ENCODE results near the gene HTR2B. TPM values are rescaled to one million over a fixed set of nuclear protein-coding genes. Genes with fewer than 3 reads are reported as not detected.

The HTR2B gene
- total RNA-seq, 2 experiments from 2014 or later: not detected

- no peak overlapping the region for H3K27ac ChIP-seq (ENCODE audit: low read depth, low read length, poor library complexity, severe bottlenecking)
- ChIA-PET CTCF (ENCODE audit: unreplicated experiment) (no interaction called here), POLR2A (interaction anchor here (0.5 to 1.5 kb wide), 5 partner anchors 38 to 519 kb away, joined by 3 to 5 read pairs (median 3); no protein-coding TSS in a partner anchor)
- H3K4me2 ChIP-seq (ENCODE audit: low read length): no peak overlapping the region
- no peak overlapping the region for H2AFZ ChIP-seq (ENCODE audit: low read length)
- H3K36me3 ChIP-seq (ENCODE audit: insufficient read depth, low read length): peaks cover 93% of the 10 kb centered on the region
- no peaks in the 10 kb centered on the region for H3K79me2 ChIP-seq (ENCODE audit: insufficient read depth, low read depth, low read length)
- intact Hi-C loops (cut with micrococcal nuclease; ENCODE audit: unreplicated experiment): no loop called here
- no peak for DNase-seq (ENCODE audit: low spot score)
- TF ChIP-seq CTCF (conservative IDR thresholded peaks at IDR 0.05; ENCODE audit: low read length): no peak
- TF ChIP-seq EZH2phosphoT487 (IDR thresholded peaks at IDR 0.05; ENCODE audit: borderline replicate concordance, low read depth, low read length): no peak
- no peaks in the 10 kb centered on the region for H3K9me3 ChIP-seq (ENCODE audit: low read length)
- no peak overlapping the region for H3K4me3 ChIP-seq (ENCODE audit: low read depth, low read length, poor library complexity, severe bottlenecking)
- no peaks in the 10 kb centered on the region for H3K9me2 ChIP-seq (ENCODE audit: insufficient read depth, low read length)
- no TSS peak for BruUV-seq (replicated peaks)
- H3K4me1 ChIP-seq (ENCODE audit: insufficient read depth, low read length, poor library complexity, severe bottlenecking): peaks cover 5% of the 10 kb centered on the region
- H4K20me1 ChIP-seq (ENCODE audit: insufficient read depth, low read length): no peaks in the 10 kb centered on the region
These were observed 43.1 kb upstream of the HTR2B start for GRCh38 chr2:231167745-231168459.

- no peak overlapping the region for H3K27ac ChIP-seq (ENCODE audit: low read depth, low read length, poor library complexity, severe bottlenecking)
- TF ChIP-seq CTCF (conservative IDR thresholded peaks at IDR 0.05; ENCODE audit: low read length) (no peak), EZH2phosphoT487 (IDR thresholded peaks at IDR 0.05; ENCODE audit: borderline replicate concordance, low read depth, low read length) (no peak)
- CTCF ChIA-PET (ENCODE audit: unreplicated experiment): no interaction called here
- intact Hi-C loops (cut with micrococcal nuclease; ENCODE audit: unreplicated experiment): no loop called here
- DNase-seq (ENCODE audit: low spot score): no peak
- no peaks in the 10 kb centered on the region for H3K79me2 ChIP-seq (ENCODE audit: insufficient read depth, low read depth, low read length)
- H3K9me2 ChIP-seq (ENCODE audit: insufficient read depth, low read length): no peaks in the 10 kb centered on the region
- no TSS peak for BruUV-seq (replicated peaks)
- H3K4me2 ChIP-seq (ENCODE audit: low read length): no peak overlapping the region
- POLR2A ChIA-PET: interaction anchor here (0.7 kb wide), 1 partner anchor 94 kb away, joined by 3 read pairs; no protein-coding TSS in a partner anchor
- no peaks in the 10 kb centered on the region for H4K20me1 ChIP-seq (ENCODE audit: insufficient read depth, low read length)
- no peaks in the 10 kb centered on the region for H3K9me3 ChIP-seq (ENCODE audit: low read length)
- no peak overlapping the region for H3K4me3 ChIP-seq (ENCODE audit: low read depth, low read length, poor library complexity, severe bottlenecking)
- H3K36me3 ChIP-seq (ENCODE audit: insufficient read depth, low read length): peaks cover 79% of the 10 kb centered on the region
- no peak overlapping the region for H2AFZ ChIP-seq (ENCODE audit: low read length)
- peaks cover under 1% of the 10 kb centered on the region for H3K4me1 ChIP-seq (ENCODE audit: insufficient read depth, low read length, poor library complexity, severe bottlenecking)
These were observed 38.7 kb upstream of the HTR2B start for GRCh38 chr2:231163414-231164095.

GRCh38 chr2:231163011-231163410 lies 38.2 kb upstream of the HTR2B start:
- Histone ChIP-seq H3K4me1 (ENCODE audit: insufficient read depth, low read length, poor library complexity, severe bottlenecking) (no peaks in the 10 kb centered on the region), H3K36me3 (ENCODE audit: insufficient read depth, low read length) (peaks cover 75% of the 10 kb centered on the region), H3K9me3 (ENCODE audit: low read length) (no peaks in the 10 kb centered on the region), H3K4me2 (ENCODE audit: low read length) (no peak overlapping the region), H3K79me2 (ENCODE audit: insufficient read depth, low read depth, low read length) (no peaks in the 10 kb centered on the region), H4K20me1 (ENCODE audit: insufficient read depth, low read length) (no peaks in the 10 kb centered on the region), H3K27ac (ENCODE audit: low read depth, low read length, poor library complexity, severe bottlenecking) (no peak overlapping the region), H3K9me2 (ENCODE audit: insufficient read depth, low read length) (no peaks in the 10 kb centered on the region), H3K4me3 (ENCODE audit: low read depth, low read length, poor library complexity, severe bottlenecking) (no peak overlapping the region), H2AFZ (ENCODE audit: low read length) (no peak overlapping the region)
- TF ChIP-seq CTCF (conservative IDR thresholded peaks at IDR 0.05; ENCODE audit: low read length): no peak
- no peak for TF ChIP-seq EZH2phosphoT487 (IDR thresholded peaks at IDR 0.05; ENCODE audit: borderline replicate concordance, low read depth, low read length)
- intact Hi-C loops (cut with micrococcal nuclease; ENCODE audit: unreplicated experiment): no loop called here
- ChIA-PET CTCF (ENCODE audit: unreplicated experiment) (no interaction called here), POLR2A (interaction anchor here (0.7 kb wide), 1 partner anchor 95 kb away, joined by 3 read pairs; no protein-coding TSS in a partner anchor)
- no peak for DNase-seq (ENCODE audit: low spot score)
- BruUV-seq (replicated peaks): no TSS peak
